ENCODE data around the gene BTBD9. TPM values are rescaled to one million over a fixed set of nuclear protein-coding genes. Genes with fewer than 3 reads are reported as not detected.

Gene BTBD9
- total RNA-seq, 1 experiment from 2014 or later: 4.7 TPM

GRCh38 chr6:38164131-38164481 is 475.6 kb downstream of the BTBD9 start:
- Histone ChIP-seq H4K20me1 (ENCODE audit: insufficient read depth, low read depth, low read length) (no peaks in the 10 kb centered on the region), H3K9me3 (ENCODE audit: low read length) (no peaks in the 10 kb centered on the region)
- DNase-seq: no peak

GRCh38 chr6:38163186-38164130 is 476.3 kb downstream of the BTBD9 start:
- Histone ChIP-seq H3K27ac (ENCODE audit: low read length) (no peak overlapping the region), H3K9me2 (replicated peaks; ENCODE audit: insufficient read depth, low read length) (no peaks in the 10 kb centered on the region), H4K20me1 (ENCODE audit: insufficient read depth, low read depth, low read length) (no peaks in the 10 kb centered on the region), H3K27me3 (ENCODE audit: low read length) (no peaks in the 10 kb centered on the region), H3K4me2 (ENCODE audit: low read depth, low read length, poor library complexity, severe bottlenecking) (no peak overlapping the region), H3K4me3 (ENCODE audit: low read length) (no peak overlapping the region), H3K9ac (ENCODE audit: low read length) (no peak overlapping the region), H3K4me1 (ENCODE audit: low read length) (no peaks in the 10 kb centered on the region), H3K9me3 (ENCODE audit: low read length) (no peaks in the 10 kb centered on the region), H2AFZ (ENCODE audit: low read length) (no peak overlapping the region), H3K36me3 (ENCODE audit: insufficient read depth, low read length) (no peaks in the 10 kb centered on the region), H3K79me2 (ENCODE audit: low read length) (no peaks in the 10 kb centered on the region)
- DNase-seq: no peak

More at GRCh38 chr6:38164131-38164481, 475.6 kb downstream of the BTBD9 start:
- Histone ChIP-seq H3K27me3 (ENCODE audit: low read length) (no peaks in the 10 kb centered on the region), H3K9ac (ENCODE audit: low read length) (no peak overlapping the region), H3K36me3 (ENCODE audit: insufficient read depth, low read length) (no peaks in the 10 kb centered on the region), H2AFZ (ENCODE audit: low read length) (no peak overlapping the region), H3K9me2 (replicated peaks; ENCODE audit: insufficient read depth, low read length) (no peaks in the 10 kb centered on the region), H3K4me2 (ENCODE audit: low read depth, low read length, poor library complexity, severe bottlenecking) (no peak overlapping the region), H3K27ac (ENCODE audit: low read length) (no peak overlapping the region), H3K4me3 (ENCODE audit: low read length) (no peak overlapping the region), H3K4me1 (ENCODE audit: low read length) (no peaks in the 10 kb centered on the region), H3K79me2 (ENCODE audit: low read length) (no peaks in the 10 kb centered on the region)

- no peak overlapping the region for H3K4me2 ChIP-seq (ENCODE audit: low read depth, low read length, poor library complexity, severe bottlenecking)
- no peak overlapping the region for H3K9ac ChIP-seq (ENCODE audit: low read length)
- H3K9me2 ChIP-seq (replicated peaks; ENCODE audit: insufficient read depth, low read length): no peaks in the 10 kb centered on the region
- no peak for DNase-seq
- no peaks in the 10 kb centered on the region for H3K4me1 ChIP-seq (ENCODE audit: low read length)
- H4K20me1 ChIP-seq (ENCODE audit: insufficient read depth, low read depth, low read length): no peaks in the 10 kb centered on the region
- no peak overlapping the region for H3K4me3 ChIP-seq (ENCODE audit: low read length)
- no peaks in the 10 kb centered on the region for H3K79me2 ChIP-seq (ENCODE audit: low read length)
- H3K36me3 ChIP-seq (ENCODE audit: insufficient read depth, low read length): no peaks in the 10 kb centered on the region
- no peak overlapping the region for H2AFZ ChIP-seq (ENCODE audit: low read length)
- no peaks in the 10 kb centered on the region for H3K9me3 ChIP-seq (ENCODE audit: low read length)
- H3K27me3 ChIP-seq (ENCODE audit: low read length): no peaks in the 10 kb centered on the region
- H3K27ac ChIP-seq (ENCODE audit: low read length): no peak overlapping the region
These were observed 477.1 kb downstream of the BTBD9 start for GRCh38 chr6:38162493-38163185.

- Histone ChIP-seq H3K27me3 (ENCODE audit: low read length) (no peaks in the 10 kb centered on the region), H3K4me2 (ENCODE audit: low read depth, low read length, poor library complexity, severe bottlenecking) (no peak overlapping the region), H2AFZ (ENCODE audit: low read length) (no peak overlapping the region), H4K20me1 (ENCODE audit: insufficient read depth, low read depth, low read length) (no peaks in the 10 kb centered on the region), H3K79me2 (ENCODE audit: low read length) (no peaks in the 10 kb centered on the region), H3K36me3 (ENCODE audit: insufficient read depth, low read length) (no peaks in the 10 kb centered on the region), H3K4me3 (ENCODE audit: low read length) (no peak overlapping the region), H3K4me1 (ENCODE audit: low read length) (no peaks in the 10 kb centered on the region), H3K9me2 (replicated peaks; ENCODE audit: insufficient read depth, low read length) (no peaks in the 10 kb centered on the region), H3K27ac (ENCODE audit: low read length) (no peak overlapping the region), H3K9ac (ENCODE audit: low read length) (no peak overlapping the region), H3K9me3 (ENCODE audit: low read length) (no peaks in the 10 kb centered on the region)
- no peak for DNase-seq
These were observed 477.8 kb downstream of the BTBD9 start for GRCh38 chr6:38161754-38162492.

DNA sequence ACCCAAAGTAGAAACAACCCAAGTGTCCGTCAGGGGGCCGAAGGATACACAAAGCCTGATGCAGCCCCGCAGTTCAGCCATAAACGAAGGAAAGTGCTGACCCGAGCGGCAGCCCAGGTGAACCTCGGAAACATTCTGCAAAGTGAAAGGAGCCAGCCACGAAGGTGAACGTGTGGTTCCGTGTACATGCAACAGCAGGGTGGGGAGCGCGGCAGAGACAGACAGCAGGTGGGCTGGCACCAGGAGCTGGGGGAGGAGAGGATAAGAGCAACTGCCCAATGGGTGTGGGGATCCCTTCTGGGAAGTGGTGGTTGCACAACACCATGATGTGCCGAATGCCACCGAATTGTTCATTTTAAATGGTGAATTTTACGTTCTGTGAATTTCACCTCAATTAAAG is 478.4 kb downstream of the BTBD9 start:
- Histone ChIP-seq H3K4me1 (ENCODE audit: low read length) (no peaks in the 10 kb centered on the region), H3K27ac (ENCODE audit: low read length) (no peak overlapping the region), H3K27me3 (ENCODE audit: low read length) (no peaks in the 10 kb centered on the region), H3K4me2 (ENCODE audit: low read depth, low read length, poor library complexity, severe bottlenecking) (no peak overlapping the region), H3K4me3 (ENCODE audit: low read length) (no peak overlapping the region), H2AFZ (ENCODE audit: low read length) (no peak overlapping the region), H3K9me3 (ENCODE audit: low read length) (no peaks in the 10 kb centered on the region), H3K9ac (ENCODE audit: low read length) (no peak overlapping the region), H4K20me1 (ENCODE audit: insufficient read depth, low read depth, low read length) (no peaks in the 10 kb centered on the region), H3K9me2 (replicated peaks; ENCODE audit: insufficient read depth, low read length) (no peaks in the 10 kb centered on the region), H3K79me2 (ENCODE audit: low read length) (no peaks in the 10 kb centered on the region), H3K36me3 (ENCODE audit: insufficient read depth, low read length) (no peaks in the 10 kb centered on the region)
- no peak for DNase-seq

DNA sequence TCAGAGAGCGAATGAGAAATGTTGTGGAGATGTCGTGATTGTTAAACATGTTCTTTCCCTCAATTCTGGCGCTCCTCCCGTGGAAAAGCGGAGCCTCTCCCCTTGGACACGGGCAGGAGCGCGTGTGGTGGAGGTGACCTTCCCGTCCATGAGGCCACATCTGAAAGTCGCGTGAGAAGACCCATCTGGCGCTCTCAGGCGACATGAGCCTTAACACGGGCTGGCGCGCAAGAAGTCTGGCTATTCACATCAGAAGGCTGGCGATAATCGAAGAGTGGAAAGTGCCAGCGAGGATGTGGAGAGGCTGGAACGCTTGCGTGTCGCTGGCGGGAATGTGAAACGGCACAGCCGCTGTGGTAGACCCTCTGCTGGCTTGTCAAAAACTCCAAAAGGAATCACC is 478.9 kb downstream of the BTBD9 start:
- Histone ChIP-seq H3K9ac (ENCODE audit: low read length) (no peak overlapping the region), H3K36me3 (ENCODE audit: insufficient read depth, low read length) (no peaks in the 10 kb centered on the region), H3K4me1 (ENCODE audit: low read length) (no peaks in the 10 kb centered on the region), H3K79me2 (ENCODE audit: low read length) (no peaks in the 10 kb centered on the region), H2AFZ (ENCODE audit: low read length) (no peak overlapping the region), H3K4me2 (ENCODE audit: low read depth, low read length, poor library complexity, severe bottlenecking) (no peak overlapping the region), H3K27me3 (ENCODE audit: low read length) (no peaks in the 10 kb centered on the region), H3K9me3 (ENCODE audit: low read length) (no peaks in the 10 kb centered on the region), H3K27ac (ENCODE audit: low read length) (no peak overlapping the region), H3K9me2 (replicated peaks; ENCODE audit: insufficient read depth, low read length) (no peaks in the 10 kb centered on the region), H4K20me1 (ENCODE audit: insufficient read depth, low read depth, low read length) (no peaks in the 10 kb centered on the region), H3K4me3 (ENCODE audit: low read length) (no peak overlapping the region)
- DNase-seq: no peak

GRCh38 chr6:38159596-38159995 is 480.1 kb downstream of the BTBD9 start:
- H3K79me2 ChIP-seq (ENCODE audit: low read length): no peaks in the 10 kb centered on the region
- no peak overlapping the region for H3K4me3 ChIP-seq (ENCODE audit: low read length)
- no peaks in the 10 kb centered on the region for H3K27me3 ChIP-seq (ENCODE audit: low read length)

GRCh38 chr6:38158762-38159350 is 480.9 kb downstream of the BTBD9 start:
- H3K79me2 ChIP-seq (ENCODE audit: low read length): no peaks in the 10 kb centered on the region
- no peak overlapping the region for H3K4me3 ChIP-seq (ENCODE audit: low read length)
- H3K27ac ChIP-seq (ENCODE audit: low read length): no peak overlapping the region
- H4K20me1 ChIP-seq (ENCODE audit: insufficient read depth, low read depth, low read length): no peaks in the 10 kb centered on the region
- no peak overlapping the region for H3K9ac ChIP-seq (ENCODE audit: low read length)
- no peaks in the 10 kb centered on the region for H3K9me3 ChIP-seq (ENCODE audit: low read length)
- H3K27me3 ChIP-seq (ENCODE audit: low read length): no peaks in the 10 kb centered on the region
- H3K36me3 ChIP-seq (ENCODE audit: insufficient read depth, low read length): no peaks in the 10 kb centered on the region
- no peak overlapping the region for H3K4me2 ChIP-seq (ENCODE audit: low read depth, low read length, poor library complexity, severe bottlenecking)
- DNase-seq: no peak
- no peak overlapping the region for H2AFZ ChIP-seq (ENCODE audit: low read length)
- H3K9me2 ChIP-seq (replicated peaks; ENCODE audit: insufficient read depth, low read length): no peaks in the 10 kb centered on the region
- H3K4me1 ChIP-seq (ENCODE audit: low read length): no peaks in the 10 kb centered on the region

More at GRCh38 chr6:38159596-38159995, 480.1 kb downstream of the BTBD9 start:
- Histone ChIP-seq H3K9me3 (ENCODE audit: low read length) (no peaks in the 10 kb centered on the region), H3K4me2 (ENCODE audit: low read depth, low read length, poor library complexity, severe bottlenecking) (no peak overlapping the region), H3K27ac (ENCODE audit: low read length) (no peak overlapping the region), H3K9me2 (replicated peaks; ENCODE audit: insufficient read depth, low read length) (no peaks in the 10 kb centered on the region), H3K36me3 (ENCODE audit: insufficient read depth, low read length) (no peaks in the 10 kb centered on the region), H3K4me1 (ENCODE audit: low read length) (no peaks in the 10 kb centered on the region), H3K9ac (ENCODE audit: low read length) (no peak overlapping the region), H2AFZ (ENCODE audit: low read length) (no peak overlapping the region), H4K20me1 (ENCODE audit: insufficient read depth, low read depth, low read length) (no peaks in the 10 kb centered on the region)
- no peak for DNase-seq

Measured in Karpas-422 (cell line).